H9 (cell line): ENCODE measurements around the gene CDYL. TPM values are rescaled to one million over a fixed set of nuclear protein-coding genes. Genes with fewer than 3 reads are reported as not detected.

Experiments
- DNase-seq: peaks from one replicate; pipeline ENCODE4 v3.0.0-alpha.2; 2017
- H2AFZ ChIP-seq: one replicate; pipeline ENCODE4 v1.6.1; 2013; ENCODE audit warnings: mild to moderate bottlenecking, low read length, control low read depth, moderate library complexity
- H2AK5ac ChIP-seq: 2 replicates; pipeline ENCODE4 v1.6.1; 2013; ENCODE audit warnings: low read length, control low read depth, mixed read lengths; ENCODE audit not compliant: insufficient read length
- H2BK120ac ChIP-seq: one replicate; pipeline ENCODE4 v1.6.1; 2013; ENCODE audit warnings: low read depth, mild to moderate bottlenecking, low read length, control low read depth, inconsistent platforms; ENCODE audit not compliant: poor library complexity, severe bottlenecking
- H2BK12ac ChIP-seq: 2 replicates; pipeline ENCODE4 v1.6.1; 2013; ENCODE audit warnings: low read length, control low read depth, mixed read lengths, low read depth; ENCODE audit not compliant: insufficient read length
- H2BK15ac ChIP-seq: 2 replicates; pipeline ENCODE4 v1.6.1; 2013; ENCODE audit warnings: low read depth, low read length, control low read depth
- H2BK20ac ChIP-seq: one replicate; pipeline ENCODE4 v1.6.1; 2013; ENCODE audit warnings: low read depth, mild to moderate bottlenecking, low read length, control low read depth, inconsistent platforms; ENCODE audit not compliant: poor library complexity, severe bottlenecking
- H2BK5ac ChIP-seq: 2 replicates; pipeline ENCODE4 v1.6.1; 2013; ENCODE audit warnings: low read length, control low read depth, mixed read lengths; ENCODE audit not compliant: insufficient read length
- H3K14ac ChIP-seq: 2 replicates; pipeline ENCODE4 v1.6.1; 2013; ENCODE audit warnings: low read length, control low read depth; ENCODE audit not compliant: insufficient read depth
- H3K18ac ChIP-seq: 2 replicates; pipeline ENCODE4 v1.6.1; 2013; ENCODE audit warnings: low read depth, mild to moderate bottlenecking, mixed read lengths, low read length, control low read depth; ENCODE audit not compliant: insufficient read length
- H3K23ac ChIP-seq: 2 replicates; pipeline ENCODE4 v1.6.1; 2013; ENCODE audit warnings: low read length, control low read depth, mixed read lengths, low read depth; ENCODE audit not compliant: insufficient read length
- H3K23me2 ChIP-seq: 2 replicates; pipeline ENCODE4 v1.6.1; 2013; ENCODE audit warnings: low read depth, mild to moderate bottlenecking, mixed read lengths, low read length, control low read depth; ENCODE audit not compliant: insufficient read length, poor library complexity, severe bottlenecking
- H3K27ac ChIP-seq: 2 replicates; pipeline ENCODE4 v1.5.1; 2013; ENCODE audit warnings: low read length, control low read depth, mixed read lengths, low read depth; ENCODE audit not compliant: insufficient read length
- H3K27me3 ChIP-seq: 2 replicates; pipeline ENCODE4 v1.6.1; 2013; ENCODE audit warnings: low read length, control low read depth, inconsistent platforms; ENCODE audit not compliant: insufficient read depth
- H3K4ac ChIP-seq: 2 replicates; pipeline ENCODE4 v1.6.1; 2013; ENCODE audit warnings: low read depth, mild to moderate bottlenecking, control low read depth, inconsistent platforms, low read length, moderate library complexity
- H3K4me1 ChIP-seq: 2 replicates; pipeline ENCODE4 v1.6.1; 2013; ENCODE audit warnings: low read length, control low read depth, inconsistent platforms; ENCODE audit not compliant: insufficient read depth
- H3K4me2 ChIP-seq: 2 replicates; pipeline ENCODE4 v1.6.1; 2013; ENCODE audit warnings: low read length, control low read depth, mixed read lengths; ENCODE audit not compliant: insufficient read length, insufficient read depth
- H3K56ac ChIP-seq: 2 replicates; pipeline ENCODE4 v1.6.1; 2013; ENCODE audit warnings: low read depth, mild to moderate bottlenecking, mixed read lengths, low read length, control low read depth; ENCODE audit not compliant: insufficient read length
- H3K79me1 ChIP-seq: 2 replicates; pipeline ENCODE4 v1.6.1; 2013; ENCODE audit warnings: low read depth, mild to moderate bottlenecking, moderate library complexity, low read length, control low read depth, inconsistent platforms; ENCODE audit not compliant: insufficient read depth, poor library complexity, severe bottlenecking
- H3K79me2 ChIP-seq: 2 replicates; pipeline ENCODE4 v1.6.1; 2013; ENCODE audit warnings: low read length, control low read depth, inconsistent platforms; ENCODE audit not compliant: insufficient read depth
- H3K9ac ChIP-seq: 2 replicates; pipeline ENCODE4 v1.6.1; 2013; ENCODE audit warnings: low read length, control low read depth, mixed read lengths; ENCODE audit not compliant: insufficient read length; ENCODE audit errors: extremely low read depth
- H3K9me3 ChIP-seq: one replicate; pipeline ENCODE4 v1.6.1; 2013; ENCODE audit warnings: low read depth, low read length, inconsistent platforms; ENCODE audit not compliant: control insufficient read depth
- H3T11ph ChIP-seq: one replicate; pipeline ENCODE4 v1.6.1; 2013; ENCODE audit warnings: mild to moderate bottlenecking, low read length, control low read depth, inconsistent platforms
- H4K20me1 ChIP-seq: one replicate; pipeline ENCODE4 v1.6.1; 2013; ENCODE audit not compliant: control insufficient read depth, insufficient read length, insufficient read depth
- H4K5ac ChIP-seq: 2 replicates; pipeline ENCODE4 v1.6.1; 2013; ENCODE audit warnings: low read depth, mild to moderate bottlenecking, mixed read lengths, low read length, control low read depth; ENCODE audit not compliant: insufficient read length
- H4K8ac ChIP-seq: replicated peaks from 2 replicates; pipeline ENCODE4 v1.6.1; 2013; ENCODE audit warnings: low read length, control low read depth, mixed read lengths, low read depth; ENCODE audit not compliant: insufficient read length
- H4K91ac ChIP-seq: 2 replicates; pipeline ENCODE4 v1.6.1; 2013; ENCODE audit warnings: low read depth, mild to moderate bottlenecking, moderate library complexity, mixed read lengths, low read length, control low read depth; ENCODE audit not compliant: insufficient read length
- H3K27ac Mint-ChIP-seq, 3 experiments: 2 replicates in 2 of 3; 3 replicates in 1 of 3; pipeline ENCODE4 v1.8.0; 2020 to 2021; ENCODE audit warnings: mixed read lengths in 3 of 3, mild to moderate bottlenecking in 1 of 3, moderate library complexity in 1 of 3
- H3K27me3 Mint-ChIP-seq: 2 replicates; pipeline ENCODE4 v1.8.0; 2021; ENCODE audit warnings: low read depth, mild to moderate bottlenecking, moderate library complexity, mixed read lengths
- H3K36me3 Mint-ChIP-seq, 3 experiments: 2 replicates in 2 of 3; 3 replicates in 1 of 3; pipeline ENCODE4 v1.8.0; 2020 to 2021; ENCODE audit warnings: low read depth in 3 of 3, mixed read lengths in 3 of 3; ENCODE audit not compliant: insufficient read depth in 1 of 3
- H3K4me1 Mint-ChIP-seq, 2 experiments: 2 replicates each; pipeline ENCODE4 v1.8.0; 2020; ENCODE audit warnings: mixed read lengths in 2 of 2
- H3K4me3 Mint-ChIP-seq, 2 experiments: 2 replicates in 1 of 2; 3 replicates in 1 of 2; pipeline ENCODE4 v1.8.0; 2020 to 2021; ENCODE audit warnings: mild to moderate bottlenecking in 2 of 2, mixed read lengths in 2 of 2, moderate library complexity in 1 of 2
- H3K9me3 Mint-ChIP-seq, 2 experiments: 2 replicates in 1 of 2; 3 replicates in 1 of 2; pipeline ENCODE4 v1.8.0; 2020; ENCODE audit warnings: mild to moderate bottlenecking in 2 of 2, mixed read lengths in 2 of 2, moderate library complexity in 1 of 2
- WGBS: extraction: QIAGEN DNeasy Blood & Tissue Kit; methylation state at CpG from one replicate; pipeline ENCODE4 v1.1.7; 2013; ENCODE audit warnings: missing lambda C conversion rate, low lambda C conversion rate, mixed read lengths; ENCODE audit not compliant: insufficient read length; ENCODE audit errors: extremely low coverage; 5-methylcytosine and 5-hydroxymethylcytosine counted together
- total RNA-seq: library from RNA; stranded (reverse); gene quantifications from 2 replicates; pipeline ENCODE4 v1.2.1, GENCODE V29; 2021
- TF ChIP-seq, protein P1 (sequence below): fragments of 200-600 bp; sonication (generic); conservative IDR thresholded peaks from 3 replicates; pipeline ENCODE4 v1.8.0; 2021; ENCODE audit warnings: antibody characterized with exemption, mild to moderate bottlenecking

The CDYL gene
- total RNA-seq, 1 experiment from 2014 or later, result 95.0 TPM

DNA sequence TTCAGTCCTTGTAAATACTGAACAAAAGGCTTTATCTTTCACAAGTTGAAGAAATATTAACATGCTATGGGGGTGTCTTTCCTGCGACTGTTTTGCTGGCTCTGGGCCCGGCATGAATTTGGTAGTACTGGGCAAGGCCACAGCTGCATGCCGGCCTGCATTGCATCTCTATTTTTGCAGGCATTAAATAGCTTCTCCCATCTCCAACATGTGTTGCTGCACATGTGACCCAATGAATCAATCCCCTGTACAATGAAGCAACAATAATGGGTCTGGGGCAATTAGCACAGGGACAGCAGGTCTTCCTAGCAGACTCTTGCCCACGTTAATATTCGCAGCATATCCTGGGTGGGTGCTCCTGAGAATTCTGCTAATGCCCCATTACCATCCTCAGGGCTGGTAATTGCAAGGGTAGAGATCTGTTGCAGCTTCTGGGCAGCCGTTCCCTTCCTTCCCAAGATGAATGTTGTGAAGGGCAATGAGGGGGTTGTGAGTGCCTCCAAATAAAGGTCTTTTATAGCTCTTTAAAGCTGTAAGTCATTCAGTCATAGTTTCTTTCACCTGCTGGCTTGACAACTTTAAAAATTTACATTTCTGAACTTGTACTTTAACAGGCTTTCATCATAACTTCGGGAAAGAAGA is 24.3 kb upstream of the CDYL start:
- no peak overlapping the region for H2BK20ac ChIP-seq
- H4K91ac ChIP-seq, result no peak overlapping the region
- H4K8ac ChIP-seq, result no peak overlapping the region
- no peak overlapping the region for H2BK15ac ChIP-seq
- H4K20me1 ChIP-seq, result no peaks in the 10 kb centered on the region
- no peak overlapping the region for H2BK5ac ChIP-seq
- H3K27me3 Mint-ChIP-seq, result peaks cover 50% of the 10 kb centered on the region
- H2AFZ ChIP-seq, result no peak overlapping the region
- no peaks in the 10 kb centered on the region for H3K79me2 ChIP-seq
- peaks cover 0 to 3% of the 10 kb centered on the region in 2 experiments; a peak in 2 of 5 replicates for H3K9me3 Mint-ChIP-seq
- H3K9me3 ChIP-seq, result no peaks in the 10 kb centered on the region
- H3K56ac ChIP-seq, result no peak overlapping the region
- DNase-seq, result no peak
- no peak overlapping the region for H3K4me2 ChIP-seq
- H3K4me1 Mint-ChIP-seq, result peaks cover 14 to 15% of the 10 kb centered on the region in 2 experiments
- H3K9ac ChIP-seq, result no peak overlapping the region
- H3K4me3 Mint-ChIP-seq, result no peak overlapping the region
- no peak overlapping the region for H2BK120ac ChIP-seq
- TF ChIP-seq, protein P1, sequence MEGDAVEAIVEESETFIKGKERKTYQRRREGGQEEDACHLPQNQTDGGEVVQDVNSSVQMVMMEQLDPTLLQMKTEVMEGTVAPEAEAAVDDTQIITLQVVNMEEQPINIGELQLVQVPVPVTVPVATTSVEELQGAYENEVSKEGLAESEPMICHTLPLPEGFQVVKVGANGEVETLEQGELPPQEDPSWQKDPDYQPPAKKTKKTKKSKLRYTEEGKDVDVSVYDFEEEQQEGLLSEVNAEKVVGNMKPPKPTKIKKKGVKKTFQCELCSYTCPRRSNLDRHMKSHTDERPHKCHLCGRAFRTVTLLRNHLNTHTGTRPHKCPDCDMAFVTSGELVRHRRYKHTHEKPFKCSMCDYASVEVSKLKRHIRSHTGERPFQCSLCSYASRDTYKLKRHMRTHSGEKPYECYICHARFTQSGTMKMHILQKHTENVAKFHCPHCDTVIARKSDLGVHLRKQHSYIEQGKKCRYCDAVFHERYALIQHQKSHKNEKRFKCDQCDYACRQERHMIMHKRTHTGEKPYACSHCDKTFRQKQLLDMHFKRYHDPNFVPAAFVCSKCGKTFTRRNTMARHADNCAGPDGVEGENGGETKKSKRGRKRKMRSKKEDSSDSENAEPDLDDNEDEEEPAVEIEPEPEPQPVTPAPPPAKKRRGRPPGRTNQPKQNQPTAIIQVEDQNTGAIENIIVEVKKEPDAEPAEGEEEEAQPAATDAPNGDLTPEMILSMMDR, result no peak
- H3K36me3 Mint-ChIP-seq, result no peaks in the 10 kb centered on the region
- H3K27ac ChIP-seq, result no peak overlapping the region
- WGBS, result no CpG with 5 or more reads among the region's 7 CpGs
- no peaks in the 10 kb centered on the region for H3K79me1 ChIP-seq
- H4K5ac ChIP-seq, result no peak overlapping the region
- no peak overlapping the region for H3T11ph ChIP-seq
- no peak overlapping the region for H3K14ac ChIP-seq
- H2BK12ac ChIP-seq, result no peak overlapping the region
- no peak overlapping the region for H3K27ac Mint-ChIP-seq
- H3K18ac ChIP-seq, result no peak overlapping the region
- H3K4me1 ChIP-seq, result peaks cover 4% of the 10 kb centered on the region; the same call in 1 of the 2 replicates
- no peaks in the 10 kb centered on the region; the same call in 1 of the 2 replicates for H3K27me3 ChIP-seq
- no peak overlapping the region for H3K4ac ChIP-seq
- H3K23me2 ChIP-seq, result no peaks in the 10 kb centered on the region
- H2AK5ac ChIP-seq, result no peak overlapping the region
- H3K23ac ChIP-seq, result no peak overlapping the region
